HG03520 (cell line): Measurements from ENCODE around the gene ZNF207.
A peak's percentile ranks its signal among the peaks of the same experiment; 100 is the strongest.
"Not testable (repeated sequence)": the region's sequence is repeated elsewhere in the genome, so short reads cannot be mapped to it uniquely, and the experiment has no call there.

Experiments
- ATAC-seq: cut with Tn5 transposase; IDR thresholded peaks from one replicate; pipeline ENCODE4 v1.9.1; 2021; ENCODE audit warnings: mild to moderate bottlenecking, moderate library complexity; ENCODE audit not compliant: unreplicated experiment

The ZNF207 gene

DNA sequence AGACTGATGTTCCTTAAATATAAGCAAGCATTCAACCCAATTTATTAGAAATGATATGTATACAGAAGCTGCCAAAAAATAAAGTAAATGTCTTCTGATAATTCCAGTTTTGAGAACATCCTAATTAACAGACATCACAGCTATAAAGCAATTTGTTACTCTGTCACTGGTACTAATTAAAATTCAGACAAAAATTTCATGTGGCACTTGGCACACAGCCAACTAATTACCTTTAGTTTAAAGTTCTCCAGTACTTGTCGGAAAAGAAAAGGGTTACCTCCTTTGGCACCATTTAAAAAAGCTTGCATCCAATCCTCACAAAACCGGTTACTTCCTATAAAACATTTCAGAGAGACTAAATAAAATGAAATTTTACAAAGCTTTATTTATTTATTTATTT lies 16.8 kb upstream of the ZNF207 start:
- ATAC-seq = no peak

DNA sequence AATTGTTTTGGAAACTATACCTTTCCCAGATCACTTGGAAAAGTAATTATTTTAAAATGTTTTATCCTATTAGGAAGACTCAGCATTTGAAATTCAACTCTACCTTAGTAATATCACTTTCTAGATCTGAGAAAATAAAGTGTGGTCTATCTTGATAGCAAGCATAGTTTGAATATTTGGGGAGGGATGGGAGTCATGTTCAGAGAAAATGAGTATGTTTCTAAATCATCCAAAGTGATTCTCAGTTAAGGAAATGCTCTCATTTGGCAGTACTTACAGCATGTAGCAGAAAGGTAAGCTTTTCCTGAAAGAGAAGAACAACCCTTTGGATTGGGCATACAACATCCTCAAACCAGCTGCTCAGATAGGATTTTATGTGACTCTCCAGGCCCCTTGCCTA lies 14.9 kb upstream of the ZNF207 start:
- no peak for ATAC-seq

DNA sequence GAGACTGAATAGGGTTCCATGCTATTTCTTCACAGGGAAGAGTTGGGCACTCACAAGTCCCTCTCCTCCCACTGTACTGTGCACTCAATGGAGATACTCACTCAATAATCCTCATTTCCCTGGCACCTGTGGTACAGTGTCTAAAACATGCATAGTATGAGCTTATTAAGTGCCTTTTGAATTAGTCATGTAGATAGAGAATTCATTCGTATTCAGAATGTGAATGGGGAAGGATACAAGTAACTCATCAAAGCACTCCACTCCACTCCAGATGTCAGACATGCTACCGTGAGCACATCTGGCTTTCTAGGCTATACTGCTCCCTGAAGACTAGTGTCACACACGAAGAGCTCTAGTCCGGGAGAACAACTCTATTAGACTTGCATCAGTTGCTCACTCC lies 14.3 kb upstream of the ZNF207 start:
- ATAC-seq = no peak

DNA sequence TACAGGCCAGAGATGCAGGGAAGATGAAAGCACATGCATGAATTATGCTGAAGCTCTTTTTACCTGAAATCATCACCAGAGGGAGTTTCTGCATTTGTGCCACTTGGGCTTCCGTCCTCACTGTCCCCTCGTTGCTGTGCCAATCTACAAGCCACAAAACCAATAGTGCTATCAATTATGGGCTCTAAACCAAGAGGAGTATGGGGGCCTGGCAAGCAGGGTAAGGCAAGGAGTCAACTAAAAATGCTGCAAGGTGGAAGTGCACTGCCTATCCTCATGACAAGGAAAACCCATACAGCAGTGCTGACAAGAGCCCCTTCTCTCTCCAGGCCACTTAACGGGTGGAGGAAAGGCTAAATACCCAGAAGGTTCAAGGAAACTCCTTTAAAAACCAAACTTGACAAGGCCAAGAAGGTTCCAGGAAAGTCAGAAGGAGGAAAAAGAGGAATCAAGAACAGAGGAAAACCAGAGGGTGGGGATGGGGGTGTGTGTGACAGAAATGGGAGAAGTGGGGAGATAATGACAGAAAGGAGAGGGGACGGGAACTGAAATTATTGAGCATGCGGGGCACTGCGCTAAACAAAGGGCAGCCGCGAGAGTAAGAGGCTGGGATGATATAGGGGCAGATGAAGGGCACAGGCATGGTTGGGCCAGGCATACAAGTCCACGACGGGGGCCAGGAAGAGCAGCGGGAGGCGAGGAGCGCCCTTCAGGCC lies 8.7 kb upstream of the ZNF207 start:
- no peak for ATAC-seq

DNA sequence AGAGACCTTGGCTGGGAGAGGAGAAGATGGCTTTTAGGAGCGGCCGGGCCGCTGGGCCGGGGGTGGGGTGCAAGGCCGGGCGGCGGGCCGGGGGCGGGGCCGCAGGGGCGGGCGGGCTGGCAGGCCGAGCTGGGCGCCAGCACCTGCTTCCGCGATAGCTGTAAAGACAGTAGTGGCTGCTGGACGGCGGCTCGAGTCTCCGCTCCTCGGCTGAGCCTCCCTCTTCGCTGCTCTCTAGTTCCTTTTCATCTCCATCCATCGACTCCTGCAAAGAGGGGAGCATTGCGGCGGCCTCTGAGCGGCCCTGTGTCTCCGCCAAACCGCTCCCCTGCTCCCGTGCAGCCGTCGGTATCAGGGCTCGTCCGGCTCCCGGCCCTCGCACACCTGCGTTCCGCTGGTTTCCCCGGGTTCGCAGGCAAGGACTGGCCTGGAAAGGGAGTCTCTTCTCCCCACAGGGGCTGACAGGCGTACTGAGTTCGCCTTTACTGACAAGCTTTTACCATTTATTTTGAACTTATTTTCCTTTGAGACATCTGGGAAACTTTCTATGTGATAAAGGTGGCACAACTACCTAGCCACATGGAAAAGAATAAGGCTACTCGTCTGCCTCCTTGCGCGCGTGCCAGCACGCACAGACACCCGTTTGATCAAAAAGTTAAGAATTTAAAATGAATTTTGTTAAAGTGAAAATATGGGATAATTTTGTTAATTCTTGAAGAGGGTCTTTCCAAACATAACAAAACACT lies 7.9 kb upstream of the ZNF207 start, which contains the start of gene C17orf75:
Gene C17orf75, minus strand, starts transcription at position 317 of the 746 bp plus-strand sequence. Its CDS starts 34 bp downstream, at position 283.
- ATAC-seq = peak; percentile 77

DNA sequence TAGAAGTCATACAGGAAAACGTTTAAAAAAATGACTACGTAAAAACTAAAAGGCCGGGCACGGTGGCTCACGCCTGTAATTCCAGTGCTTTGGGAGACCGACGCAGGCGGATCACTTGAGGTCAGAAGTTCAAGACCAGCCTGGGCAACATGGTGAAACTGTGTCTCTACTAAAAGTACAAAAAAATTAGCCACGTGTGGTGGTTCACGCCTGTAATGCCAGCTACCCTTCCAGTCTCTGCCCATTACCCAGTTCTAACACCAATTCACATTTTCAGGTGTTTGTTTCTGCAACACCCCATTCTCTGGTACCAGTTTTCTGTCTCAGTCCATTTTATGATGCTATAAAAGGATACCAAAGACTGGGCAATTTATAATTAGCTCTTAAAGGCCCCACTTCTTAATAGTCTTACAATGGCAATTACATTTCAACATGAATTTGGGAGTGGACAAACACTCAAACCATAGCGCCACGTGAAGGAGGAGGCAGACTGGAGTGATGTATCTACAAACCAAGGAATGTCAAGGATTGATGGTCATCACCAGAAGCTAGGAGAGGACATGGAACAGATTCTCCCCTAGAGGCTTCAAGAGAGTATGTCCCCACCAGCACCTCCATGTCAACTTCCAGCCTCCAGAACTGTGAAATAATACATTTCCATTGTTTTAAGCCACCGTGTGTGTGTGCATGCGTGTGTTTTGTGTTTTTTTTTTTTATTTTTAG lies 7.2 kb upstream of the ZNF207 start:
- no peak for ATAC-seq

GRCh38 chr17:32345951-32346600 lies 3.9 kb upstream of the ZNF207 start:
- no peak for ATAC-seq

GRCh38 chr17:32348483-32348800 lies 1.5 kb upstream of the ZNF207 start:
- no peak for ATAC-seq

DNA sequence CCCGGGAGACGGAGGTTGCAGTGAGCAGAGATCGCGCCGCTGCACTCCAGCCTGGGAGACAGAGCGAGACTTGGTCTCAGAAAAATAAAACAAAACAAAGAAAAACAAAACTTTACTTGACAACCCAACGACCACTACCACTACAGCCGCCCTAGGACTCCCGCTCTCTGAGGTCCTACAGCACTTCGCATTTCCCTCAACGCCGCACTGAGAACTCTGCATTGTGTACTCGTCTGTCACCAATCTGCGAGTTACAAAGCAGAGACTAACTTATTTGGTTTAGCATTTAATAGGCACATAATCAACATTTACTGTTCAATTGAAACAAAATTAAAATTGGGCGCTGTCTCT lies 479 bp upstream of the ZNF207 start:
- no peak for ATAC-seq

- ATAC-seq = no peak
Measured at GRCh38 chr17:32350666-32351418, 885 bp downstream of the ZNF207 start.

DNA sequence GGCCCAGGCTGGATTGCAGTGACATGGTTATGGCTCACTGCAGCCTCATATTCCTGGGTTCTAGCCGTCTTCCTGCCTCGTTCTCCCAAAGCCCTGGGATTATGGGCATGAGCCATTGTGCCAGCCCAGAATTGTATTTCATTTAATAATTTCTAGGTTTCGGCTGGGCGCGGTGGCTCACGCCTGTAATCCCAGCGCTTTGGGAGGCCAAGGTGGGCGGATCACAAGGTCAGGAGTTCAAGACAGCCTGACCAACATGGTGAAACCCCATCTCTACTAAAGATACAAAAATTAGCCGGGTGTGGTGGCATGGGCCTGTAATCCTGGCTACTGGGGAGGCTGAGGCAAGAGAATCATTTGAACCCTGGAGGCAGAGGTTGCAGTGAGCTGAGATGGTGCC lies 2.8 kb downstream of the ZNF207 start:
- ATAC-seq = not testable (repeated sequence)

GRCh38 chr17:32355649-32356377 lies 5.9 kb downstream of the ZNF207 start:
- ATAC-seq = no peak

DNA sequence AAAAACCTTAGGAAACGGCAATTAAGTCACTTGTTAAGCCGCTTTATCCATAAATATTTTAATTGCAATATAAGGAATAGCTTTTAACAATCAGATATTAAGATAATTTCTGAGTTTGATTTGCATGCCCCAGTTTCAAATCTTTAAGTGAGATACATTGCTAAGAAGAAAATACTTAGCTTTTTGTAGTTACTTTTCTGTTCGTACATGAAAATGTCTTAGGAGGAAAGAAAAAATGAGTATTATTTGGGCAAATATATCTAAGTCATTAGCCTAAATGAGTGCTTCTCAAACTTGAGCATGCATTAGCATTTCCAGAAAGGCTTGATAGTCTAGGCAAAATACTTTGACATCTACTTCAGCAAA lies 6.4 kb downstream of the ZNF207 start:
- no peak for ATAC-seq

DNA sequence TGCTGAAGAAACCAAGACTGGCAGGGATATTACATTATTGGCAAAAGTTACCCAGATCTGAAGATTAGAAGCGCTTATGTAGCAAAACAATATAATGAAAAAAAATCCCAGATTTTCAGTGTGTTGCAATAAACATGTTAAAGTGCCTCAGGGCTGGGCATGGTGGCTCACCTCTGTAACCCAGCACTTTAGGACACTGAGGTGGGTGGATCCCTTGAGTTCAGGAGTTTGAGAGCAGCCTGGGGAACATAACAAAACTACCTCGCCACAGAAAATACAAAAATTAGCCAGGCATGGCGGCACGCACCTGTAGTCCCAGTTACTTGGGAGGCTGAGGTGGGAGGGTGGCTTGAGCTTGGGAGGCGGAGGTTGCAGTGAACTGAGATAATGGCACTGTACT lies 6.8 kb downstream of the ZNF207 start:
- ATAC-seq = no peak

DNA sequence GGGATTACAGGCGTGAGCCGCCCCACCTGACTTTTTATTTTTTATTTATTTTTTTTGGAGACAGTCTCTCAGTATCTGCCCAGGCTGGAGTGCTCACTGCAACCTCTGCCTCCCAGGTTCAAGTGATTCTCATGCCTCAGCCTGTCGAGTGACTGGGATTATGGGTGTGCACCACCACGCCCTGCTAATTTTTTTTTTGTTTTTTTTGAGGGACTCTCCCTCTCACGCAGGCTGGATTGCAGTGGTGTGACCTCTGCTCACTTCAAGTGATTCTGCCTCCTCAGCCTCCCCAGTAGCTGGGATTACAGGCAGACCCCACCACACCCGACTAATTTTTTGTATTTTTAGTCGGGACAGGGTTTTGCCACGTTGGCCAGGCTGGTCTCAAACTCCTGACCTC lies 7.7 kb downstream of the ZNF207 start:
- no peak for ATAC-seq

- ATAC-seq = no peak
Measured at GRCh38 chr17:32361270-32361669, 11.3 kb downstream of the ZNF207 start.

GRCh38 chr17:32370426-32370825 lies 20.5 kb downstream of the ZNF207 start:
- ATAC-seq = no peak

DNA sequence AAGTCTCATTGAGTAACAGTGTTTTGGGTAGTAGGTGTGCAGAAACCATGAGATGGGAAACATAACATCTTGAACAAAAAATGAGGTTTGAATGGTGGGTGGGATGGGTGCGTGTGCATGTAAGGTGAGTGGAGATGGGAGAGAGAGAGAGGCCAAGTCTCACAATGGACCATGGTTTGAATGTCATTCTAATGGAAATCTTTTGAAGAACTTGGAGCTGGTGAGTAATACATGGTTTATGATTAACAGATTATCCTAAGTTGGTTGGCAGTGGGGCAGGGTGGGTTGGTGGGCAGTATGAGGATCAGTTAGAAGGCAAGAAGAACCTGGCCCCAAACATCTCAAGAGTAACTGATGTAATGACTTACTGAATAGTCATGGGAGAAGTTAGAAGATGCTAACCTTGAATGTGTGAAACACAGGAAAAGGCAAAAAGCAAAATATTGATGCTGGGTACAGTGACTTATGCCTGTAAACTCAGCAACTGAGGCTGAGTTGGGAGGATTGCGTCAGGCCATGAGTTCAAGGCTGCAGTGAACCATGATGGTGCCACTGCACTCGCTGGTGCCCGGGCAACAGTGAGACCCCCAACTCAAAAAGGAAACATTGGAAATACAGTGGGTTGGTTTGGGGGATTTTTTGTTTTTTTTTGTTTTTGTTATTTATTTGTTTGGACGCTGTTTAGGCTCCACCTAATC lies 32.7 kb downstream of the ZNF207 start:
- ATAC-seq = no peak

DNA sequence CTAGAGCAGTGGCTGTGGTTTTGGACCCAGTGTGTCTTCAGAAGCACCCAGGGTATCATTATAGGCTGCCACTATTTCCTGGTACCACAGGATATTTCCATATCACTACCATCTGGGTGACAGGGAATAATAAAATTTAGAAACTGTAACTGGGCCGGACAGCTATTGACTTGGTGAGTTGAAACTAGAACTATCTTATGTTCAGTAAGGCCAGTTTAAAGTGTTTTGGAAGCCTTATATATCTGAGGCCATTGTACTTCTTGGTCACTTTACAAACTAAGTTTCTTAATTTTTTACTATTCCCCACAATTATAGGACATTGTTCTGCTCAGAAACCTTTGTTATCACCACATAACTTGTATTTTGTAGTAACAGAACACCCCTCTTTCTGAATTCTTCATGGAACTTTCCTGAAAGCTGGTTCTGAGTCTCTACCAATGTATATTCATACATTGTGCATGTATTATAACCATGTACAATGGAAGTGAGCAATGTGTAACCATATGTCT lies 34.0 kb downstream of the ZNF207 start:
- no peak for ATAC-seq
